ENCODE results near the gene UBE2M.
"Not testable (repeated sequence)": the region's sequence is repeated elsewhere in the genome, so short reads cannot be mapped to it uniquely, and the experiment has no call there.

UBE2M gene

DNA sequence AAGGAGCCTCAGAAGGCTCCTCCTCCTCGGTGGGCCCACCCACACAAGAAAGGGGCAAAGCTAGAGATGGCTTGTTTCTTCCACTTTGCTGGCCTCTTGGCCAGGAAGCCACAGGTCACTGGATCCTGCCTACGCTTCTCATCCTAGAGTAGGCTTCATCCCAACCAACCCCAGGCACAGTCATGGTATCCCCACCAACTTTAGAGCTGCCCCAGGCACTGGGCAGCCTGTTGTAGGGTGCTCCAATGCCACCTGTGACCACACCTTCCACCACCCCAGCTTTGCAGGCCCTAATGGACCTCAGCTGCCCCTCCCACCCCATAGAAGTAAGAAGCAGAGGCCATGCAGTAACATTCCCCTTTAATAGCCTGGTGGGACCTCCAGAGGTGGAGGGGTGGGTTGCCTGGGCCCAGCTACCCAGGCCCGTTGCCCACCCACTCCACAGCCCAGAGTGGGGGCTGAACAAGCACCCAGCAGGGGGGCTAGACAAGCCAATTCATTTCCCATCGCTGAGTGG lies 3.0 kb downstream of the UBE2M start:
- no peak for DNase-seq

GRCh38 chr19:58554494-58555368 lies 3.7 kb downstream of the UBE2M start, which contains the start of gene CHMP2A:
Gene CHMP2A (minus strand): TSS chr19:58555105. CDS start chr19:58554212, 893 bp downstream.
- DNase-seq, result no peak

DNA sequence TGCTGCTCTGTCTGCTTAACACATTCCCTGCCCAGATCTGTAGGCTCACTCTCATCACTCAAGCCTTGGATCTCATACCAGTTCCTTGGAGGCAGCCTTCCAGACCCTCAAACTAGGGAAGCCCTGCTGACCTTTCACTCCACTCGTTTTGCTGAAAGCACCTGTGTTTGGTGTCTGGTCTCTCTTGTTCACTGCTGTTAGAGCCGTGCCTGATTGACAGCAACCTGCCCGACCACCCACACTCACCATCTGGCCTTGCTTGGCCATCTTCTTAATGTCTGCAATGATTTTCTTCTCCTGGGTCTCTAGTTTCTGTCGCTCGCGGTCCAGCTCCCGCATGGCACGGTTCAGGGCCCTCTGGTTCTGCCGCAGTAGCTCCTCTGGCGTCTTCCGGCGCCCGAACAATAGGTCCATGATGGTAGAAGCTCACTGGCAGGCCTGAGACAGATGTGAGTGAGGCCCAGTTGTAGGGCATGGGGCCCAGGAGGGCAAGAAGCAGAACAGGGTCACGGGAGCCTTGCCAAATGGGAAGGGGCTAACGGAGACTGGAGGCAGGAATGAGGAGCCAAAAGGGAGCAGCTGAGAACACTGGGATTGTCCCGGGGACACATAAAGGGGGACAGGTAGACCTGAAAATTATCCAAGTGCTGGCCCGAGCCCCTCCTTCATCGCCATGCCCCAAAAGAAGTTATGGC lies 4.5 kb downstream of the UBE2M start:
- no peak for DNase-seq

GRCh38 chr19:58552655-58553054 lies 5.8 kb downstream of the UBE2M start:
- DNase-seq, result no peak

- no peak for DNase-seq
Measured at GRCh38 chr19:58551577-58552471, 6.6 kb downstream of the UBE2M start.

DNA sequence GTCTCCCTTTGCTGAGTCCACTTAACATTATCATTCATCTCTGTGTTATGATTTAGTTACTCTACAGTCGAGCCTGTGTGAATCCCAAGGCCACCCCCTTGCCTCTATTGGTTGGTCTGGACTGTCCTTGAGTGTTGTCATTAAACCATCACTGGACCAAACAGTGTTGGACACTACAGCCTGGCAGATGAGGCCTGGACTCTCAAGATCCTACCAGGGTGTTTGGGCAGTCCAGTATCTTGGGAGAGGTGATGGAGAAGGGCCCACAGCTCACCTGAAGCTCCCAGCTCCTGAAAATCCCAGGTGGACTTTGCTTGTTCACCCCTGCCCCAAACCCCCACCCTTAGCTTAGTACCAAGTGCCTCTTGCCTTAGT lies 7.3 kb downstream of the UBE2M start:
- no peak for DNase-seq

GRCh38 chr19:58550362-58551122 lies 7.9 kb downstream of the UBE2M start:
- no peak for DNase-seq

GRCh38 chr19:58549664-58550361 lies 8.6 kb downstream of the UBE2M start:
- no peak for DNase-seq

GRCh38 chr19:58548859-58549663 lies 9.3 kb downstream of the UBE2M start:
- DNase-seq, result no peak

- no peak for DNase-seq
Measured at GRCh38 chr19:58547323-58548312, 10.8 kb downstream of the UBE2M start.

- no peak for DNase-seq
Measured at GRCh38 chr19:58546019-58546530, 12.3 kb downstream of the UBE2M start.

GRCh38 chr19:58545286-58546018 lies 13.0 kb downstream of the UBE2M start:
- no peak for DNase-seq

DNA sequence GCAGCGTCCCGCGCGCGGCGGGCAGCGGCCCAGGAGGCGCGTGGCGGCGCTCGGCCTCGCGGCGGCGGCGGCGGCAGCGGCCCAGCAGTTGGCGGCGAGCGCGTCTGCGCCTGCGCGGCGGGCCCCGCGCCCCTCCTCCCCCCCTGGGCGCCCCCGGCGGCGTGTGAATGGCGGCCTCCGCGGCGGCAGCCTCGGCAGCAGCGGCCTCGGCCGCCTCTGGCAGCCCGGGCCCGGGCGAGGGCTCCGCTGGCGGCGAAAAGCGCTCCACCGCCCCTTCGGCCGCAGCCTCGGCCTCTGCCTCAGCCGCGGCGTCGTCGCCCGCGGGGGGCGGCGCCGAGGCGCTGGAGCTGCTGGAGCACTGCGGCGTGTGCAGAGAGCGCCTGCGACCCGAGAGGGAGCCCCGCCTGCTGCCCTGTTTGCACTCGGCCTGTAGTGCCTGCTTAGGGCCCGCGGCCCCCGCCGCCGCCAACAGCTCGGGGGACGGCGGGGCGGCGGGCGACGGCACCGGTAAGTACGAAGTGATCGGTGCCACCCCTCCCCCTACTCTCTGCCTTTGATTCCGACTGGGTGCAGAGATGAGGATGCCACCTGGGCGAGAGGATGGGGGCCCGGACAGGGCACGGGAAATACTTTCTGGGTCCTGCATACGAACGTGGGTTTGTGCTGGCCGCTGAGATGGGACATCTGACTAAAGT lies 13.7 kb downstream of the UBE2M start:
- no peak for DNase-seq

DNA sequence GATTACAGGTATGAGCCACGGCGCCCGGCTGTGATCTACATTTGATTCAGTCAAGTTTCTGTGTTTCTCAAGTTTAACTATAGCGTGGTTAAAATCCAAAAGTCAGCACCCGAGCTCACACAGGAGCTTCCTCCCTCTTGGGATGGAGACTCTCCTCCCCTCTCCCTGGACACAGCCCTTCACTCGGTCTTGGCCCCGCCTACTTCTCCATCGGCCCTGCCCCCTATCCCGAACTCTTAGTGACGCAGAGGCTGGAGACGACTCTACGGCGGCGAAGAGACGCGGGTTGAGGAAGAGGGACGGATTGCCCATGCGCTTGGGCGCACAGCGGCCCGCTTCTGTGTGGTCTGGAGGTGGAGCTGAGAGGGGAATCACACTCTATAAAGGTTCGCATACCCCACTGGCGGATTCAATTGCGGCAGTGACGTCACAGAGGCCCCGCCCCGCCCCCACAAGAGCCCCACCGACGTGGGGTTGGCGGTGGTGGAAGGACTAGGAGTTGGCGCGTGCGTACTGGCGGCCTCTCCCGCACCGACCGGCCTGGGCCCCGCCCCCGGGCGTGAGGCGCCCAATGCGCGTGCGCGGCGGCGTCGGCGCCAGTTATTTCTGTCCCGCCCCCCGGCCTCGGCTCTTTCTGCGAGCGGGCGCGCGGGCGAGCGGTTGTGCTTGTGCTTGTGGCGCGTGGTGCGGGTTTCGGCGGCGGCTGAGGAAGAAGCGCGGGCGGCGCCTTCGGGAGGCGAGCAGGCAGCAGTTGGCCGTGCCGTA lies 14.4 kb downstream of the UBE2M start, which contains the start of gene TRIM28:
TRIM28 (plus strand) TSS at position 239 of the 765 bp plus-strand sequence. CDS start 694 bp downstream, outside the sequence.
- no peak for DNase-seq

DNA sequence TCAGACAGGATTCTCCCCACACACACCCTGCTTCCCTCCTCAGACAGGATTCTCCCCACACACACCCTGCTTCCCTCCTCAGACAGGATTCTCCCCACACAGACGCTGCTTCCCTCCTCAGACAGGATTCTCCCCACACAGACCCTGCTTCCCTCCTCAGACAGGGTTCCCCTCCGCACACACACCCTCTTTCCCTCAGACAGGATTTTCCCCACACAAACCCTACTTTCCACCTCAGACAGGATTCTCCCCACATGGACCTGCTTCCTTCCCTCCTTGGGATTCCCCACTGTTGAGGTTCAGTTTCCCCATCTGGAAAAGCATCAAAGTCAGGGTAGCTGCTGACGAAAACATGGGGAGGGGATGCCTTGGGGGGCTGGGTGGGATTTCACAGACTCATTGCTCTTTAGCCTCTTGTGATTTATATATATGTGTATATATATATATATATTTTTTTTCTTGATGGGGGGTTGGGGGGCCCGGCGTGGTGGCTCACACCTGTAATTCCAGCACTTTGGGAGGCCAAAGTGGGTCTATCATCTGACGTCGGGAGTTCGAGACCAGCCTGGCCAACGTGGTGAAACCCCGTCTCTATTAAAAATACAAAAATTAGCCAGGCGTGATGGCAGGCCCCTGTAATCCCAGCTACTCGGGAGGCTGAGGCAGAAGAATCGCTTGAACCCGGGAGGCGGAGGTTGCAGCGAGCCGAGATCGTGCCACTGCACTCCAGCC lies 15.6 kb downstream of the UBE2M start:
- not testable (repeated sequence) for DNase-seq

DNA sequence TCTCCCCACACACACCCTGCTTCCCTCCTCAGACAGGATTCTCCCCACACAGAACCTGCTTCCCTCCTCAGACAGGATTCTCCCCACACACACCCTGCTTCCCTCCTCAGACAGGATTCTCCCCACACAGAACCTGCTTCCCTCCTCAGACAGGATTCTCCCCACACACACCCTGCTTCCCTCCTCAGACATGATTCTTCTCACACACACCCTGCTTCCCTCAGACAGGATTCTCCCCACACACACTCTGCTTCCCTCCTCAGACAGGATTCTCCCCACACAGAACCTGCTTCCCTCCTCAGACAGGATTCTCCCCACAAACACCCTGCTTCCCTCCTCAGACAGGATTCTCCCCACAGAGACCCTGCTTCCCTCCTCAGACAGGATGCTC lies 19.2 kb downstream of the UBE2M start:
- not testable (repeated sequence) for DNase-seq
